GM12873 (cell line): ENCODE measurements around the gene ZNF891.

Source experiments
- TF ChIP-seq, protein P1 (sequence below): IDR thresholded peaks from 2 replicates; pipeline ENCODE4 v1.5.1; 2012; ENCODE audit warnings: low read depth, mild to moderate bottlenecking, moderate library complexity, low read length, control low read depth; ENCODE audit not compliant: insufficient read depth; ENCODE audit errors: missing control alignments

ZNF891 gene

DNA sequence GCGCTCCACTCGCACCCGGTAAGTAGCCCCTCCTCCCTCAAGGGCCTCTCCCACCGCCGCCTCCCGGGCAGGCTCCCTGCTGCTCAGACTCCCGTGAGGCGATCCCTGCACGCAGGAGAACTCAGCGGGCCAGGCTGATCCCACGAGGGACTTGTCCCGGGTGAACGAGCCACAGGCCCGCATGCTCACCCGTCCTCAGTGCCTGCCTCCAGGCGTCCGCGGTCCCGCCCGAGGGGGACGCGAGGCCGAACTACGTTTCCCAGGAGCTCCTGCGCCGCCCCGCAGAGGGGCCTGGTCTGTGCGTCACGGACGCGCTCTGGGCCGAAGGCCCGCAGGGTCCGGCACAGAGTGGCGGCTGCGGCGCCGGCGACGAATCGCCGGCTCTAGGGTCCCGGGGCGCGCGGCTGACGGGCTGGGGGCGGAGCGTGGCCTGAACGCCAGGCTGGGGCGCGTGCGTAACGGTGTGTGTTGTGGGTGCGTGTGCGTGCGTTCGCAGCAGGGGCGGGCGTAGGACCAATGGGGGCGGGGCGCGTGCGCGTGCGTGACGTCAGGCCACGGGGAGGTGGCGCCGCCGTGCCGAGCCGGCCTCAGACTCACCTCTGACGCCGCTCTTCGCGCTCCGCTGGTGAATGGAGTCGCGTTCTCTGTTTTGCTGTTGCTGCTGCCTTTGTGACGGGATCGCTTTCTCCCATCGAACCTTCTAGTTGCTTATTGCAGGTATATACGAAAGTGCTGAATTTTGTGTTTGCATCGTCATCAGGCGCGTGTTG lies at the start of gene ZNF891, which contains the start of gene ZNF10:
ZNF891 (minus strand) TSS at position 237 of the 770 bp plus-strand sequence. CDS start 8,356 bp downstream, outside the sequence.
ZNF10 (plus strand) TSS at position 590 of the 770 bp plus-strand sequence. CDS start 13,866 bp downstream, outside the sequence.
- TF ChIP-seq, protein P1, sequence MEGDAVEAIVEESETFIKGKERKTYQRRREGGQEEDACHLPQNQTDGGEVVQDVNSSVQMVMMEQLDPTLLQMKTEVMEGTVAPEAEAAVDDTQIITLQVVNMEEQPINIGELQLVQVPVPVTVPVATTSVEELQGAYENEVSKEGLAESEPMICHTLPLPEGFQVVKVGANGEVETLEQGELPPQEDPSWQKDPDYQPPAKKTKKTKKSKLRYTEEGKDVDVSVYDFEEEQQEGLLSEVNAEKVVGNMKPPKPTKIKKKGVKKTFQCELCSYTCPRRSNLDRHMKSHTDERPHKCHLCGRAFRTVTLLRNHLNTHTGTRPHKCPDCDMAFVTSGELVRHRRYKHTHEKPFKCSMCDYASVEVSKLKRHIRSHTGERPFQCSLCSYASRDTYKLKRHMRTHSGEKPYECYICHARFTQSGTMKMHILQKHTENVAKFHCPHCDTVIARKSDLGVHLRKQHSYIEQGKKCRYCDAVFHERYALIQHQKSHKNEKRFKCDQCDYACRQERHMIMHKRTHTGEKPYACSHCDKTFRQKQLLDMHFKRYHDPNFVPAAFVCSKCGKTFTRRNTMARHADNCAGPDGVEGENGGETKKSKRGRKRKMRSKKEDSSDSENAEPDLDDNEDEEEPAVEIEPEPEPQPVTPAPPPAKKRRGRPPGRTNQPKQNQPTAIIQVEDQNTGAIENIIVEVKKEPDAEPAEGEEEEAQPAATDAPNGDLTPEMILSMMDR, result no peak

GRCh38 chr12:133174901-133175300 lies 44.8 kb upstream of the ZNF891 start:
- TF ChIP-seq, protein P1, result no peak

DNA sequence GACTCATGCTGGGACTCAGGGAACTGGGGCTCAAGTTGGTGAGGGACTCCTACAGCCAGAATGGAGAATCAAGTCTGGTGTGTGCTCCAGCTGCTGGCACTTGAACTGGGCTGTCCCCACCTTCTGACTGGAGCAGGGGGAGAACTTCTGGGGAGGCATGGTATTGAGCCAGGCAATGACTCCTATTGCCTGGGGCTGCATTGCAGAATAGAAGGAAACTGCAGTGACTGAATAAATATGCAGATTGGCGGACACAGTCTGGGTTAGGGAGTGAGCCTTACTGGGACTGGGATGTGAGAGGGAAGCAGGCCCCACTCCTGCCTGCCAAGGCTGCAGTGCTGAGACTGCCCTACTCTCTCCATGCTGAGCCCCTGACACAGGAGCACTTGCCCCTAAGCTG lies 42.4 kb upstream of the ZNF891 start:
- TF ChIP-seq, protein P1, result no peak

- TF ChIP-seq, protein P1, result no peak
Measured at GRCh38 chr12:133165776-133166175, 35.7 kb upstream of the ZNF891 start.

DNA sequence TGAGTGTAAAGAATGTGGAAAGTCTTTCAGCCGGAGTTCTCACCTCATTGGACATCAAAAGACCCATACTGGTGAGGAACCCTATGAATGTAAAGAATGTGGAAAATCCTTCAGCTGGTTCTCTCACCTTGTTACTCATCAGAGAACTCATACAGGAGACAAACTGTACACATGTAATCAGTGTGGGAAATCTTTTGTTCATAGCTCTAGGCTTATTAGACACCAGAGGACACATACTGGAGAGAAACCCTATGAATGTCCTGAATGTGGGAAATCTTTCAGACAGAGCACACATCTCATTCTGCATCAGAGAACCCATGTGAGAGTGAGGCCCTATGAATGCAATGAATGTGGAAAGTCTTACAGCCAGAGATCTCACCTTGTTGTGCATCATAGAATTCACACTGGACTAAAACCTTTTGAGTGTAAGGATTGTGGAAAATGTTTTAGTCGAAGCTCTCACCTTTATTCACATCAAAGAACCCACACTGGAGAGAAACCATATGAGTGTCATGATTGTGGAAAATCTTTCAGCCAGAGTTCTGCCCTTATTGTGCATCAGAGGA lies 26.1 kb upstream of the ZNF891 start:
- TF ChIP-seq, protein P1, result no peak

DNA sequence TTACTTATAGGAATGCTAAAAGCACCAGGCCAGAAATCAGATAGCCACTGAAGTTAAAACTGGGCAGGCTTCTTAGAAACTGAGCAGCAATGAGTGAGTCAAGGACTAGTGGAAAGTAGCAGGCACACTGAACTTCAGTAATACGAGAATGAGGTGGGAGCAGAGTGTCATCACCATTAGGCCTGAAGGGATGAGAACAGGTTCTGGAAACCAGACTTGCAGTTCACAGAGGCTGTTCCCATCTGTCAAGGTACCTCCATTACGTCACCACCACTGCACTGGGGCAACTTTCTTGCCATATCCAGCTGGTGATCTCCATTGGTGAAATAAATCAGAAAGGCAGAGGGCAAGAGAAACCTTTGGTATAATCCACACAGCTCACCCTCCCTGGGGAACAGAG lies 15.9 kb upstream of the ZNF891 start:
- TF ChIP-seq, protein P1, result no peak

GRCh38 chr12:133135747-133136146 lies 5.7 kb upstream of the ZNF891 start:
- TF ChIP-seq, protein P1, result no peak
